GM23338 (cell line): ENCODE measurements around the gene FRY. TPM values are rescaled to one million over a fixed set of nuclear protein-coding genes. Genes with fewer than 3 reads are reported as not detected.

Experiments
- ATAC-seq: fragments of 200-7000 bp; cut with Tn5 transposase; 3 replicates; pipeline ENCODE4 v1.9.1; 2020
- DNase-seq: peaks from one replicate; pipeline ENCODE4 v3.0.0-alpha.2; 2015; ENCODE audit warnings: low spot score
- H2AFZ ChIP-seq: fragments of 200-600 bp; sonication (generic); 2 replicates; pipeline ENCODE4 v1.8.0; 2016; ENCODE audit warnings: antibody characterized with exemption, mild to moderate bottlenecking, moderate library complexity
- H3F3A ChIP-seq: fragments of 200-600 bp; sonication (generic); replicated peaks from 2 replicates; pipeline ENCODE4 v1.8.0; 2017; ENCODE audit warnings: antibody characterized with exemption, mixed run types, low read depth
- H3K27ac ChIP-seq: fragments of 200-600 bp; sonication (generic); 2 replicates; pipeline ENCODE4 v1.6.1; 2016; ENCODE audit warnings: low read depth
- H3K27me3 ChIP-seq: fragments of 200-600 bp; sonication (generic); 2 replicates; pipeline ENCODE4 v1.8.0; 2016; ENCODE audit warnings: mild to moderate bottlenecking, mixed run types, moderate library complexity; ENCODE audit not compliant: insufficient read depth
- H3K36me3 ChIP-seq: fragments of 200-600 bp; sonication (generic); 2 replicates; pipeline ENCODE4 v1.8.0; 2016; ENCODE audit warnings: mild to moderate bottlenecking; ENCODE audit not compliant: insufficient read depth
- H3K4me1 ChIP-seq: fragments of 200-600 bp; sonication (generic); 2 replicates; pipeline ENCODE4 v1.8.0; 2016; ENCODE audit warnings: mild to moderate bottlenecking, moderate library complexity; ENCODE audit not compliant: insufficient read depth
- H3K4me2 ChIP-seq: fragments of 200-600 bp; sonication (generic); 2 replicates; pipeline ENCODE4 v1.7.1; 2017; ENCODE audit warnings: mixed run types
- H3K4me3 ChIP-seq: fragments of 200-600 bp; sonication (generic); 2 replicates; pipeline ENCODE4 v1.6.1; 2016; ENCODE audit warnings: mixed run types
- H3K79me2 ChIP-seq: fragments of 200-600 bp; sonication (generic); replicated peaks from 2 replicates; pipeline ENCODE4 v1.8.0; 2017; ENCODE audit warnings: mild to moderate bottlenecking; ENCODE audit not compliant: insufficient read depth
- H3K9me2 ChIP-seq: fragments of 200-600 bp; sonication (generic); 2 replicates; pipeline ENCODE4 v1.8.0; 2017; ENCODE audit not compliant: insufficient read depth
- H4K20me1 ChIP-seq: fragments of 200-600 bp; sonication (generic); replicated peaks from 2 replicates; pipeline ENCODE4 v1.8.0; 2017; ENCODE audit warnings: mild to moderate bottlenecking; ENCODE audit not compliant: insufficient read depth
- H3K27ac Mint-ChIP-seq: 2 replicates; pipeline ENCODE4 v1.8.0; 2020; ENCODE audit warnings: inconsistent platforms, mild to moderate bottlenecking, moderate library complexity, mixed read lengths
- H3K27me3 Mint-ChIP-seq: 3 replicates; pipeline ENCODE4 v1.8.0; 2022; ENCODE audit warnings: low read depth, mild to moderate bottlenecking, moderate library complexity, mixed read lengths, inconsistent platforms; ENCODE audit not compliant: insufficient read depth, poor library complexity
- H3K36me3 Mint-ChIP-seq: 3 replicates; pipeline ENCODE4 v1.8.0; 2021; ENCODE audit warnings: low read depth, mild to moderate bottlenecking, inconsistent platforms, moderate library complexity, mixed read lengths
- H3K4me1 Mint-ChIP-seq: 3 replicates; pipeline ENCODE4 v1.8.0; 2020; ENCODE audit warnings: mild to moderate bottlenecking, inconsistent platforms, mixed read lengths
- H3K4me3 Mint-ChIP-seq: 3 replicates; pipeline ENCODE4 v1.8.0; 2021; ENCODE audit warnings: moderate library complexity, mild to moderate bottlenecking, inconsistent platforms, mixed read lengths
- H3K9me3 Mint-ChIP-seq: 3 replicates; pipeline ENCODE4 v1.8.0; 2020; ENCODE audit warnings: moderate library complexity, mild to moderate bottlenecking, inconsistent platforms, mixed read lengths
- CREB1 ChIP-seq: fragments of 250-450 bp; sonication (Bioruptor Pico); IDR thresholded peaks from 2 replicates; pipeline ENCODE4 v1.5.0; 2020; ENCODE audit warnings: low read depth, mild to moderate bottlenecking, moderate library complexity
- EZH2 ChIP-seq: fragments of 200-600 bp; sonication (generic); IDR thresholded peaks from one replicate; pipeline ENCODE4 v1.8.0; 2017; ENCODE audit warnings: antibody characterized with exemption, mild to moderate bottlenecking, low read depth; ENCODE audit not compliant: unreplicated experiment
- EZH2phosphoT487 ChIP-seq: fragments of 200-600 bp; sonication (generic); IDR thresholded peaks from one replicate; pipeline ENCODE4 v1.8.1; 2018; ENCODE audit warnings: antibody characterized with exemption; ENCODE audit not compliant: unreplicated experiment
- JUNB ChIP-seq: IDR thresholded peaks from one replicate; pipeline ENCODE4 v1.6.1; 2016; ENCODE audit warnings: antibody characterized with exemption; ENCODE audit not compliant: unreplicated experiment
- NANOG ChIP-seq: IDR thresholded peaks from 2 replicates; pipeline ENCODE4 v1.6.1; 2016; ENCODE audit warnings: antibody characterized with exemption, borderline replicate concordance
- POLR2AphosphoS5 ChIP-seq: IDR thresholded peaks from 2 replicates; pipeline ENCODE4 v1.6.1; 2016; ENCODE audit warnings: antibody characterized with exemption, low read depth
- STAT1 ChIP-seq: IDR thresholded peaks from one replicate; pipeline ENCODE4 v1.6.1; 2016; ENCODE audit warnings: antibody characterized with exemption; ENCODE audit not compliant: unreplicated experiment
- ZNF114 ChIP-seq: fragments of 250-450 bp; sonication (Bioruptor Pico); IDR thresholded peaks from 2 replicates; pipeline ENCODE4 v1.5.0; 2020; ENCODE audit warnings: mild to moderate bottlenecking, moderate library complexity
- polyA plus RNA-seq: library from polyadenylated mRNA; unstranded; fragments of >200 nt; fragmentation: Nextera tagmentation; extraction: Ambion mirVana; gene quantifications from 2 replicates; pipeline ENCODE4 v1.2.1, GENCODE V29; 2016
- total RNA-seq: library from RNA; depleted of rRNA; stranded (reverse); fragments of >200 nt; shearing (Covaris generic); gene quantifications from 2 replicates; pipeline ENCODE4 v1.2.3, GENCODE V29; 2014
- TF ChIP-seq, protein P1 (sequence below), 2 experiments: fragments of 200-600 bp in 1 of 2; sonication (generic) in 1 of 2; conservative IDR thresholded peaks; 2 replicates each; pipeline versions ENCODE4 v1.5.1 to v1.6.1; 2016 to 2017; ENCODE audit warnings: antibody characterized with exemption in 2 of 2, low read depth in 2 of 2, mild to moderate bottlenecking in 2 of 2, moderate library complexity in 1 of 2
- TF ChIP-seq, protein P2 (sequence below): fragments of 250-450 bp; sonication (Bioruptor Pico); IDR thresholded peaks from 2 replicates; pipeline ENCODE4 v1.5.0; 2020; ENCODE audit warnings: mild to moderate bottlenecking, moderate library complexity
- TF ChIP-seq, protein P3 (sequence below): IDR thresholded peaks from 2 replicates; pipeline ENCODE4 v1.6.1; 2016; ENCODE audit warnings: antibody characterized with exemption

The FRY gene
- total and polyA plus RNA-seq, 2 experiments from 2014 or later, result 2.4 to 10.1 TPM

DNA sequence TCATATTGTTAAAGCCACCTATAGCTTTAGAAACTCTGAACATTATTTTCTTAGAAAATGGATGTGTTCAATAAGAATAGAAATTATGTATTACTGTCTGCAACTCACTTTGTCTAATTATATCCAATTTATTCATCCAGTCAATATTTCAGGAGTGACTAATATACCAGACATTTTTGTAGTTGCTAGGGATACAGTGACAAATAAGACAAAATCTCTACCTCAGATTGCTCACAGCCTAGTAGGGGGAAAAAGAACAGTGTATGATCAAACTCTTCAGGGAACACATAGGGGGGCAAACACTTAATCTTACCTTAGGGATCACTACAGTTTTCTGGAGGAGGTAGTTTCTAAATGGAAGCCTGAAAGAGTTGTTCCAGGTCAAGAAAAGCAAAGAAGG is 292.3 kb downstream of the FRY start:
- H3K36me3 ChIP-seq, result peaks cover 11% of the 10 kb centered on the region; the same call in 1 of the 2 replicates
- no peaks in the 10 kb centered on the region for H3K79me2 ChIP-seq
- Mint-ChIP-seq H3K27me3 (peaks cover 3% of the 10 kb centered on the region), H3K27ac (no peak overlapping the region), H3K4me1 (no peaks in the 10 kb centered on the region), H3K9me3 (no peaks in the 10 kb centered on the region), H3K4me3 (no peak overlapping the region), H3K36me3 (peaks cover 51% of the 10 kb centered on the region)
- no peaks in the 10 kb centered on the region for H3F3A ChIP-seq
- H3K9me2 ChIP-seq, result no peaks in the 10 kb centered on the region
- H3K4me2 ChIP-seq, result no peak overlapping the region
- no peak for TF ChIP-seq CREB1 (CRISPR knock-in tag)
- TF ChIP-seq, protein P1, sequence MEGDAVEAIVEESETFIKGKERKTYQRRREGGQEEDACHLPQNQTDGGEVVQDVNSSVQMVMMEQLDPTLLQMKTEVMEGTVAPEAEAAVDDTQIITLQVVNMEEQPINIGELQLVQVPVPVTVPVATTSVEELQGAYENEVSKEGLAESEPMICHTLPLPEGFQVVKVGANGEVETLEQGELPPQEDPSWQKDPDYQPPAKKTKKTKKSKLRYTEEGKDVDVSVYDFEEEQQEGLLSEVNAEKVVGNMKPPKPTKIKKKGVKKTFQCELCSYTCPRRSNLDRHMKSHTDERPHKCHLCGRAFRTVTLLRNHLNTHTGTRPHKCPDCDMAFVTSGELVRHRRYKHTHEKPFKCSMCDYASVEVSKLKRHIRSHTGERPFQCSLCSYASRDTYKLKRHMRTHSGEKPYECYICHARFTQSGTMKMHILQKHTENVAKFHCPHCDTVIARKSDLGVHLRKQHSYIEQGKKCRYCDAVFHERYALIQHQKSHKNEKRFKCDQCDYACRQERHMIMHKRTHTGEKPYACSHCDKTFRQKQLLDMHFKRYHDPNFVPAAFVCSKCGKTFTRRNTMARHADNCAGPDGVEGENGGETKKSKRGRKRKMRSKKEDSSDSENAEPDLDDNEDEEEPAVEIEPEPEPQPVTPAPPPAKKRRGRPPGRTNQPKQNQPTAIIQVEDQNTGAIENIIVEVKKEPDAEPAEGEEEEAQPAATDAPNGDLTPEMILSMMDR (conservative IDR thresholded peaks at IDR 0.05; ENCODE audit: low read depth in 2 of 2), result no peak
- no peak for TF ChIP-seq ZNF114 (CRISPR knock-in tag)
- TF ChIP-seq, protein P2, sequence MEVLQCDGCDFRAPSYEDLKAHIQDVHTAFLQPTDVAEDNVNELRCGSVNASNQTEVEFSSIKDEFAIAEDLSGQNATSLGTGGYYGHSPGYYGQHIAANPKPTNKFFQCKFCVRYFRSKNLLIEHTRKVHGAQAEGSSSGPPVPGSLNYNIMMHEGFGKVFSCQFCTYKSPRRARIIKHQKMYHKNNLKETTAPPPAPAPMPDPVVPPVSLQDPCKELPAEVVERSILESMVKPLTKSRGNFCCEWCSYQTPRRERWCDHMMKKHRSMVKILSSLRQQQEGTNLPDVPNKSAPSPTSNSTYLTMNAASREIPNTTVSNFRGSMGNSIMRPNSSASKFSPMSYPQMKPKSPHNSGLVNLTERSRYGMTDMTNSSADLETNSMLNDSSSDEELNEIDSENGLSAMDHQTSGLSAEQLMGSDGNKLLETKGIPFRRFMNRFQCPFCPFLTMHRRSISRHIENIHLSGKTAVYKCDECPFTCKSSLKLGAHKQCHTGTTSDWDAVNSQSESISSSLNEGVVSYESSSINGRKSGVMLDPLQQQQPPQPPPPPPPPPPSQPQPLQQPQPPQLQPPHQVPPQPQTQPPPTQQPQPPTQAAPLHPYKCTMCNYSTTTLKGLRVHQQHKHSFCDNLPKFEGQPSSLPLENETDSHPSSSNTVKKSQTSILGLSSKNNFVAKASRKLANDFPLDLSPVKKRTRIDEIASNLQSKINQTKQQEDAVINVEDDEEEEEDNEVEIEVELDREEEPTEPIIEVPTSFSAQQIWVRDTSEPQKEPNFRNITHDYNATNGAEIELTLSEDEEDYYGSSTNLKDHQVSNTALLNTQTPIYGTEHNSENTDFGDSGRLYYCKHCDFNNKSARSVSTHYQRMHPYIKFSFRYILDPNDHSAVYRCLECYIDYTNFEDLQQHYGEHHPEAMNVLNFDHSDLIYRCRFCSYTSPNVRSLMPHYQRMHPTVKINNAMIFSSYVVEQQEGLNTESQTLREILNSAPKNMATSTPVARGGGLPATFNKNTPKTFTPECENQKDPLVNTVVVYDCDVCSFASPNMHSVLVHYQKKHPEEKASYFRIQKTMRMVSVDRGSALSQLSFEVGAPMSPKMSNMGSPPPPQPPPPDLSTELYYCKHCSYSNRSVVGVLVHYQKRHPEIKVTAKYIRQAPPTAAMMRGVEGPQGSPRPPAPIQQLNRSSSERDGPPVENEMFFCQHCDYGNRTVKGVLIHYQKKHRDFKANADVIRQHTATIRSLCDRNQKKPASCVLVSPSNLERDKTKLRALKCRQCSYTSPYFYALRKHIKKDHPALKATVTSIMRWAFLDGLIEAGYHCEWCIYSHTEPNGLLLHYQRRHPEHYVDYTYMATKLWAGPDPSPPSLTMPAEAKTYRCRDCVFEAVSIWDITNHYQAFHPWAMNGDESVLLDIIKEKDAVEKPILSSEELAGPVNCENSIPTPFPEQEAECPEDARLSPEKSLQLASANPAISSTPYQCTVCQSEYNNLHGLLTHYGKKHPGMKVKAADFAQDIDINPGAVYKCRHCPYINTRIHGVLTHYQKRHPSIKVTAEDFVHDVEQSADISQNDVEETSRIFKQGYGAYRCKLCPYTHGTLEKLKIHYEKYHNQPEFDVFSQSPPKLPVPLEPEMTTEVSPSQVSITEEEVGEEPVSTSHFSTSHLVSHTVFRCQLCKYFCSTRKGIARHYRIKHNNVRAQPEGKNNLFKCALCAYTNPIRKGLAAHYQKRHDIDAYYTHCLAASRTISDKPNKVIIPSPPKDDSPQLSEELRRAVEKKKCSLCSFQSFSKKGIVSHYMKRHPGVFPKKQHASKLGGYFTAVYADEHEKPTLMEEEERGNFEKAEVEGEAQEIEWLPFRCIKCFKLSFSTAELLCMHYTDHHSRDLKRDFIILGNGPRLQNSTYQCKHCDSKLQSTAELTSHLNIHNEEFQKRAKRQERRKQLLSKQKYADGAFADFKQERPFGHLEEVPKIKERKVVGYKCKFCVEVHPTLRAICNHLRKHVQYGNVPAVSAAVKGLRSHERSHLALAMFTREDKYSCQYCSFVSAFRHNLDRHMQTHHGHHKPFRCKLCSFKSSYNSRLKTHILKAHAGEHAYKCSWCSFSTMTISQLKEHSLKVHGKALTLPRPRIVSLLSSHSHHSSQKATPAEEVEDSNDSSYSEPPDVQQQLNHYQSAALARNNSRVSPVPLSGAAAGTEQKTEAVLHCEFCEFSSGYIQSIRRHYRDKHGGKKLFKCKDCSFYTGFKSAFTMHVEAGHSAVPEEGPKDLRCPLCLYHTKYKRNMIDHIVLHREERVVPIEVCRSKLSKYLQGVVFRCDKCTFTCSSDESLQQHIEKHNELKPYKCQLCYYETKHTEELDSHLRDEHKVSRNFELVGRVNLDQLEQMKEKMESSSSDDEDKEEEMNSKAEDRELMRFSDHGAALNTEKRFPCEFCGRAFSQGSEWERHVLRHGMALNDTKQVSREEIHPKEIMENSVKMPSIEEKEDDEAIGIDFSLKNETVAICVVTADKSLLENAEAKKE, result no peak
- no peak overlapping the region for H2AFZ ChIP-seq
- peaks cover 4% of the 10 kb centered on the region; the same call in 1 of the 2 replicates for H4K20me1 ChIP-seq
- no peaks in the 10 kb centered on the region for H3K4me1 ChIP-seq
- no peak for ATAC-seq
- no peak overlapping the region for H3K4me3 ChIP-seq
- no peak for DNase-seq
- no peak overlapping the region for H3K27ac ChIP-seq
- no peaks in the 10 kb centered on the region for H3K27me3 ChIP-seq

DNA sequence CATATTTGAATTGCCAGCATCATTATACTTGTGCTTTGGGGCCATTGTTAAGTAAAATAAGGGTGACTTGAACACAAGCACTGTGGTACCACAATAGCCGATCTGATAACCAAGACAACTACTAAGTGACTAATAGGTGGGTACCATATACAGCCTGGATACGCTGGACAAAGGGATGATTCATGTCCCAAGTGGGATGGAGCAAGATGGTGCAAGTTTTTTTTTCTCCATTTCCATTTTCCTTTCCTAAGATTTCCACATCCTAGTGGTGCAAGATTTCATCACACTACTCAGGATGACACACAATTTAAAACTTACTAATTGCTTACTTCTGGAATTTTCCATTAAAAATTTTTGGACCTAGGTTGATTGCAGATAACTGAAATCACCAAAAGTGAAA is 298.9 kb downstream of the FRY start:
- H4K20me1 ChIP-seq, result no peaks in the 10 kb centered on the region; the same call in 1 of the 2 replicates
- no peaks in the 10 kb centered on the region for H3K27me3 ChIP-seq
- H3K36me3 Mint-ChIP-seq, result peaks cover 76% of the 10 kb centered on the region
- H3K9me2 ChIP-seq, result no peaks in the 10 kb centered on the region
- no peaks in the 10 kb centered on the region for H3F3A ChIP-seq
- no peaks in the 10 kb centered on the region; the same call in 1 of the 2 replicates for H3K79me2 ChIP-seq
- H2AFZ ChIP-seq, result no peak overlapping the region
- H3K27me3 Mint-ChIP-seq, result peaks cover 2% of the 10 kb centered on the region
- no peak overlapping the region for H3K27ac Mint-ChIP-seq
- no peak for ATAC-seq
- no peak overlapping the region for H3K4me3 ChIP-seq
- no peak overlapping the region for H3K4me2 ChIP-seq
- H3K4me1 Mint-ChIP-seq, result no peaks in the 10 kb centered on the region
- DNase-seq, result no peak
- H3K4me3 Mint-ChIP-seq, result no peak overlapping the region
- no peaks in the 10 kb centered on the region for H3K4me1 ChIP-seq
- no peaks in the 10 kb centered on the region for H3K9me3 Mint-ChIP-seq
- peaks cover 20% of the 10 kb centered on the region for H3K36me3 ChIP-seq
- no peak overlapping the region for H3K27ac ChIP-seq
- no peak for TF ChIP-seq POLR2AphosphoS5
- TF ChIP-seq, protein P3, sequence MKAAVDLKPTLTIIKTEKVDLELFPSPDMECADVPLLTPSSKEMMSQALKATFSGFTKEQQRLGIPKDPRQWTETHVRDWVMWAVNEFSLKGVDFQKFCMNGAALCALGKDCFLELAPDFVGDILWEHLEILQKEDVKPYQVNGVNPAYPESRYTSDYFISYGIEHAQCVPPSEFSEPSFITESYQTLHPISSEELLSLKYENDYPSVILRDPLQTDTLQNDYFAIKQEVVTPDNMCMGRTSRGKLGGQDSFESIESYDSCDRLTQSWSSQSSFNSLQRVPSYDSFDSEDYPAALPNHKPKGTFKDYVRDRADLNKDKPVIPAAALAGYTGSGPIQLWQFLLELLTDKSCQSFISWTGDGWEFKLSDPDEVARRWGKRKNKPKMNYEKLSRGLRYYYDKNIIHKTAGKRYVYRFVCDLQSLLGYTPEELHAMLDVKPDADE, result no peak
- no peak for TF ChIP-seq STAT1
- no peak for TF ChIP-seq CREB1 (CRISPR knock-in tag)
- TF ChIP-seq EZH2, result no peak
- TF ChIP-seq JUNB, result no peak
- TF ChIP-seq ZNF114 (CRISPR knock-in tag), result no peak
- TF ChIP-seq NANOG, result no peak
- no peak for TF ChIP-seq EZH2phosphoT487
- TF ChIP-seq, protein P1 (conservative IDR thresholded peaks at IDR 0.05; ENCODE audit: low read depth in 2 of 2), result no peak
